ENCODE measurements around the gene DMD.

DMD gene

GRCh38 chrX:32195611-32196010 is 1015.7 kb downstream of the DMD start:
- H3K36me3 ChIP-seq (ENCODE audit: control insufficient read depth in 2 of 2, insufficient read depth in 2 of 2, low read length in 2 of 2): no peaks in the 10 kb centered on the region
- no peak overlapping the region for H3K9ac ChIP-seq (ENCODE audit: low read length in 2 of 2)
- H3K27me3 ChIP-seq (ENCODE audit: control insufficient read depth in 1 of 2, insufficient read depth in 2 of 2, low read length in 2 of 2): no peaks in the 10 kb centered on the region
- H3K9me3 ChIP-seq (ENCODE audit: control insufficient read depth in 2 of 2, low read length in 2 of 2): no peaks in the 10 kb centered on the region
- no peaks in the 10 kb centered on the region for H3K4me1 ChIP-seq (ENCODE audit: control insufficient read depth, insufficient read depth, low read length)
- H3K27ac ChIP-seq (ENCODE audit: low read length): no peak overlapping the region
- no peak overlapping the region for H3K4me3 ChIP-seq (ENCODE audit: low read length in 2 of 2)

- H3K4me1 ChIP-seq (ENCODE audit: control insufficient read depth, insufficient read depth, low read length): no peaks in the 10 kb centered on the region
- no peaks in the 10 kb centered on the region for H3K27me3 ChIP-seq (ENCODE audit: control insufficient read depth in 1 of 2, insufficient read depth in 2 of 2, low read length in 2 of 2)
- no peak overlapping the region for H3K9ac ChIP-seq (ENCODE audit: low read length in 2 of 2)
- H3K27ac ChIP-seq (ENCODE audit: low read length): no peak overlapping the region
- no peaks in the 10 kb centered on the region for H3K9me3 ChIP-seq (ENCODE audit: control insufficient read depth in 2 of 2, low read length in 2 of 2)
- no peaks in the 10 kb centered on the region for H3K36me3 ChIP-seq (ENCODE audit: control insufficient read depth in 2 of 2, insufficient read depth in 2 of 2, low read length in 2 of 2)
- H3K4me3 ChIP-seq (ENCODE audit: low read length in 2 of 2): no peak overlapping the region
Observed at GRCh38 chrX:32191316-32191715, 1020.0 kb downstream of the DMD start.

- Histone ChIP-seq H3K36me3 (ENCODE audit: control insufficient read depth in 2 of 2, insufficient read depth in 2 of 2, low read length in 2 of 2) (no peaks in the 10 kb centered on the region), H3K9me3 (ENCODE audit: control insufficient read depth in 2 of 2, low read length in 2 of 2) (no peaks in the 10 kb centered on the region), H3K9ac (ENCODE audit: low read length in 2 of 2) (no peak overlapping the region), H3K27ac (ENCODE audit: low read length) (no peak overlapping the region), H3K4me3 (ENCODE audit: low read length in 2 of 2) (no peak overlapping the region), H3K27me3 (ENCODE audit: control insufficient read depth in 1 of 2, insufficient read depth in 2 of 2, low read length in 2 of 2) (no peaks in the 10 kb centered on the region), H3K4me1 (ENCODE audit: control insufficient read depth, insufficient read depth, low read length) (no peaks in the 10 kb centered on the region)
Observed at GRCh38 chrX:32185160-32185559, 1026.2 kb downstream of the DMD start.

- no peaks in the 10 kb centered on the region for H3K4me1 ChIP-seq (ENCODE audit: control insufficient read depth, insufficient read depth, low read length)
- no peaks in the 10 kb centered on the region for H3K27me3 ChIP-seq (ENCODE audit: control insufficient read depth in 1 of 2, insufficient read depth in 2 of 2, low read length in 2 of 2)
- no peaks in the 10 kb centered on the region for H3K36me3 ChIP-seq (ENCODE audit: control insufficient read depth in 2 of 2, insufficient read depth in 2 of 2, low read length in 2 of 2)
- H3K4me3 ChIP-seq (ENCODE audit: low read length in 2 of 2): no peak overlapping the region
- no peak overlapping the region for H3K27ac ChIP-seq (ENCODE audit: low read length)
- no peak overlapping the region for H3K9ac ChIP-seq (ENCODE audit: low read length in 2 of 2)
- H3K9me3 ChIP-seq (ENCODE audit: control insufficient read depth in 2 of 2, low read length in 2 of 2): no peaks in the 10 kb centered on the region
Observed at GRCh38 chrX:32183066-32183465, 1028.3 kb downstream of the DMD start.

GRCh38 chrX:32176510-32176909 is 1034.8 kb downstream of the DMD start:
- H3K27ac ChIP-seq (ENCODE audit: low read length): no peak overlapping the region
- no peaks in the 10 kb centered on the region for H3K9me3 ChIP-seq (ENCODE audit: control insufficient read depth in 2 of 2, low read length in 2 of 2)
- no peaks in the 10 kb centered on the region for H3K4me1 ChIP-seq (ENCODE audit: control insufficient read depth, insufficient read depth, low read length)
- no peak overlapping the region for H3K4me3 ChIP-seq (ENCODE audit: low read length in 2 of 2)
- no peaks in the 10 kb centered on the region for H3K36me3 ChIP-seq (ENCODE audit: control insufficient read depth in 2 of 2, insufficient read depth in 2 of 2, low read length in 2 of 2)
- no peaks in the 10 kb centered on the region for H3K27me3 ChIP-seq (ENCODE audit: control insufficient read depth in 1 of 2, insufficient read depth in 2 of 2, low read length in 2 of 2)
- no peak overlapping the region for H3K9ac ChIP-seq (ENCODE audit: low read length in 2 of 2)

GRCh38 chrX:32170481-32170880 is 1040.9 kb downstream of the DMD start:
- Histone ChIP-seq H3K9me3 (ENCODE audit: control insufficient read depth in 2 of 2, low read length in 2 of 2) (no peaks in the 10 kb centered on the region), H3K9ac (ENCODE audit: low read length in 2 of 2) (no peak overlapping the region), H3K4me3 (ENCODE audit: low read length in 2 of 2) (no peak overlapping the region), H3K4me1 (ENCODE audit: control insufficient read depth, insufficient read depth, low read length) (no peaks in the 10 kb centered on the region), H3K27ac (ENCODE audit: low read length) (no peak overlapping the region), H3K36me3 (ENCODE audit: control insufficient read depth in 2 of 2, insufficient read depth in 2 of 2, low read length in 2 of 2) (no peaks in the 10 kb centered on the region), H3K27me3 (ENCODE audit: control insufficient read depth in 1 of 2, insufficient read depth in 2 of 2, low read length in 2 of 2) (no peaks in the 10 kb centered on the region)

GRCh38 chrX:32155044-32155638 is 1056.2 kb downstream of the DMD start:
- no peaks in the 10 kb centered on the region for H3K27me3 ChIP-seq (ENCODE audit: control insufficient read depth in 1 of 2, insufficient read depth in 2 of 2, low read length in 2 of 2)
- no peaks in the 10 kb centered on the region for H3K36me3 ChIP-seq (ENCODE audit: control insufficient read depth in 2 of 2, insufficient read depth in 2 of 2, low read length in 2 of 2)
- H3K9me3 ChIP-seq (ENCODE audit: control insufficient read depth in 2 of 2, low read length in 2 of 2): no peaks in the 10 kb centered on the region
- H3K9ac ChIP-seq (ENCODE audit: low read length in 2 of 2): no peak overlapping the region
- H3K4me1 ChIP-seq (ENCODE audit: control insufficient read depth, insufficient read depth, low read length): no peaks in the 10 kb centered on the region
- H3K4me3 ChIP-seq (ENCODE audit: low read length in 2 of 2): no peak overlapping the region
- no peak overlapping the region for H3K27ac ChIP-seq (ENCODE audit: low read length)

- Histone ChIP-seq H3K36me3 (ENCODE audit: control insufficient read depth in 2 of 2, insufficient read depth in 2 of 2, low read length in 2 of 2) (no peaks in the 10 kb centered on the region), H3K27me3 (ENCODE audit: control insufficient read depth in 1 of 2, insufficient read depth in 2 of 2, low read length in 2 of 2) (no peaks in the 10 kb centered on the region), H3K4me3 (ENCODE audit: low read length in 2 of 2) (no peak overlapping the region), H3K9me3 (ENCODE audit: control insufficient read depth in 2 of 2, low read length in 2 of 2) (no peaks in the 10 kb centered on the region), H3K9ac (ENCODE audit: low read length in 2 of 2) (no peak overlapping the region), H3K4me1 (ENCODE audit: control insufficient read depth, insufficient read depth, low read length) (no peaks in the 10 kb centered on the region), H3K27ac (ENCODE audit: low read length) (no peak overlapping the region)
Observed at GRCh38 chrX:32153585-32153984, 1057.8 kb downstream of the DMD start.

- Histone ChIP-seq H3K27me3 (ENCODE audit: control insufficient read depth in 1 of 2, insufficient read depth in 2 of 2, low read length in 2 of 2) (no peaks in the 10 kb centered on the region), H3K9me3 (ENCODE audit: control insufficient read depth in 2 of 2, low read length in 2 of 2) (no peaks in the 10 kb centered on the region), H3K4me3 (ENCODE audit: low read length in 2 of 2) (no peak overlapping the region), H3K9ac (ENCODE audit: low read length in 2 of 2) (no peak overlapping the region), H3K4me1 (ENCODE audit: control insufficient read depth, insufficient read depth, low read length) (no peaks in the 10 kb centered on the region), H3K27ac (ENCODE audit: low read length) (no peak overlapping the region), H3K36me3 (ENCODE audit: control insufficient read depth in 2 of 2, insufficient read depth in 2 of 2, low read length in 2 of 2) (no peaks in the 10 kb centered on the region)
Observed at GRCh38 chrX:32150141-32150540, 1061.2 kb downstream of the DMD start.

GRCh38 chrX:32141841-32142240 is 1069.5 kb downstream of the DMD start:
- H3K4me3 ChIP-seq (ENCODE audit: low read length in 2 of 2): no peak overlapping the region
- no peak overlapping the region for H3K27ac ChIP-seq (ENCODE audit: low read length)
- no peak overlapping the region for H3K9ac ChIP-seq (ENCODE audit: low read length in 2 of 2)
- H3K27me3 ChIP-seq (ENCODE audit: control insufficient read depth in 1 of 2, insufficient read depth in 2 of 2, low read length in 2 of 2): no peaks in the 10 kb centered on the region
- H3K9me3 ChIP-seq (ENCODE audit: control insufficient read depth in 2 of 2, low read length in 2 of 2): no peaks in the 10 kb centered on the region
- H3K4me1 ChIP-seq (ENCODE audit: control insufficient read depth, insufficient read depth, low read length): no peaks in the 10 kb centered on the region
- H3K36me3 ChIP-seq (ENCODE audit: control insufficient read depth in 2 of 2, insufficient read depth in 2 of 2, low read length in 2 of 2): no peaks in the 10 kb centered on the region

- no peaks in the 10 kb centered on the region for H3K36me3 ChIP-seq (ENCODE audit: control insufficient read depth in 2 of 2, insufficient read depth in 2 of 2, low read length in 2 of 2)
- no peaks in the 10 kb centered on the region for H3K4me1 ChIP-seq (ENCODE audit: control insufficient read depth, insufficient read depth, low read length)
- H3K9ac ChIP-seq (ENCODE audit: low read length in 2 of 2): no peak overlapping the region
- H3K27me3 ChIP-seq (ENCODE audit: control insufficient read depth in 1 of 2, insufficient read depth in 2 of 2, low read length in 2 of 2): no peaks in the 10 kb centered on the region
- no peak overlapping the region for H3K4me3 ChIP-seq (ENCODE audit: low read length in 2 of 2)
- H3K9me3 ChIP-seq (ENCODE audit: control insufficient read depth in 2 of 2, low read length in 2 of 2): no peaks in the 10 kb centered on the region
- H3K27ac ChIP-seq (ENCODE audit: low read length): no peak overlapping the region
Observed at GRCh38 chrX:32139476-32139875, 1071.9 kb downstream of the DMD start.

Measured in stomach smooth muscle (tissue), 2 donors.